HG02623 (cell line): ENCODE measurements around the gene PDE4D.
"Not testable (repeated sequence)": the region's sequence is repeated elsewhere in the genome, so short reads cannot be mapped to it uniquely, and the experiment has no call there.

Experiments
- ATAC-seq: cut with Tn5 transposase; IDR thresholded peaks from one replicate; pipeline ENCODE4 v1.9.1; 2021; ENCODE audit warnings: moderate library complexity; ENCODE audit not compliant: unreplicated experiment

The PDE4D gene

GRCh38 chr5:58968350-58968749, 925.2 kb downstream of the PDE4D start:
- ATAC-seq: no peak

DNA sequence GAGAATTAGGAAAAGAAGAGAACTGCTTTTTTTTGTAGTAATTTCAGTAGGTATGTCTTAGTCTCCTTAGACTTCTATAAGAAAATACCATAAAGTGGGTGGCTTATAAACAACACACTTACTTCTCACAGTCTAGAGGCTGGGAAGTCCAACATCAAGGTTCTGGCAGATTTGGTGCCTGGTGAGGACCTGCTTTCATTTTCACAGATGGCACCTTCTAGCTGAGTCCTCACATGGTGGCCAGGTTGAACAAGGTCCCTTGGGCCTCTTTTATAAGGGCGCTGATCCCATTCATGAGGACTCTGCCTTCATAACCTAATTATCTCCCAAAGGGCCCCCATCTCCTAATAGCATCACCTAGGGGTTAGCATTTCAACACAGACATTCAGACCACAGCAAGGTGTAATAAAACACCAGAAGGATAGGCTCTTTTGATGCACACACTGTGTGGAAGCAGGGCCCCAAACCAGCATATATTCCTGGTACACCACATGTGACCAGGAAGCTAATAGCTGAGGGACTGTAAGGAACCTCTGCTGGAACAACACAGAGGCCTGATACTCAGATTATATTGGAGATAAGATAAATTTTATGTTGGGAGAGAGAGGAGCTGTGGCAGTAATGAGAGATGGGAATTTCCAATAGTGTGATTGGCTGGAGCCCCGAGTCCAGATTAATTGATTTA, 925.8 kb downstream of the PDE4D start:
- ATAC-seq: no peak

DNA sequence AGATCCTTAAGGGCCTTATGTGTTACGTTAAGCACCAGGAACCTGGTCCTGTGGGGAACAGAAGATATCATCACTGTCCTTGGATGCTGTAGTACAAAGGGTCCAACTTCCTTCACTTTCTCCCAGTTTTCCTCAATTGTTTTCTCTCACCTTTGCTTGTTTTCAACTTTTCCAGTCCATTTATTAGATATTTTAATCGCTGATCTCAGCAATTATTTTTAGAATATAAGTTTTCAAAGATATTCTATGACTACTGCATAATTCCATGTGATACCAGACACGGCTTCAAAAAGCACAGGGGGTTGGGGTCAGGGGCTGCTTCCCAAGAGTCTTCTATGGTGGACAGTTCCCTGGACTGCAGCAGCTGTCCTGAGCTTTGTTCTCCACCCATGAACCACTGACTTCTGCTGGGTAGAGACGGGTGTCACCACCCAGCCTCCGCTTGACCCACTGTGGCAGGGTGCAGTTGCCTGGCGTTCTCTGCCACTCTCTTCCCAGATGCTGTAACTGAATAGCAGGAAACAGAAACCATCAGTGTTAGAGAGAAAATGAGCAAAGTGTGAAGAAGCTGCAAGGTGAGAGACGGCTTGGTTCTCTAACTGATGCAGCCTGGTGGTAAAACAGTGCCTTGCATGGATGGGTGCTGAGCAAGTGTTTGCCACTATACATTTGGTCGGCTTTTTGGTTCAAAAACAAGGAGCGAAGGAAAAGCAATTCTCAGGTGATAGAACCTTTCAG, 927.7 kb downstream of the PDE4D start:
- ATAC-seq: no peak

DNA sequence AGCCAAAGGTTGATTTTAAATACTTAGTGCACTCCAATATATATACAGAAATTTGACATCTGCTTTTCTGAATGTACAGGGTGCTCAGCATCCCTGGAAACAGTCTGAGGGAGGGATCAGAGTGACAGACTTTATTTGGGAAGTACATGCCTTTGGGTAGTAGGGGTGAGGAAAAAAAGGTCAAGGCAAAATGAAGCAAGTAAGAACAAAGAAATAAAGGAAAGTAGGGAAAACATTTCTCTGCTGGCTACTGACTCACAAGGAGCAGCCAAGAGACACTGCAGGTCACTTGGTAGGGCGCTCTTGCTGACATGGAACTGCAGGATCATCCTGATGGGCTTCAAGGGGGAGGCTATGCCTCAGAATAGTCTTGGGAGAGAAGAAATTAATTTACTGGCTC, 929.7 kb downstream of the PDE4D start:
- ATAC-seq: no peak

DNA sequence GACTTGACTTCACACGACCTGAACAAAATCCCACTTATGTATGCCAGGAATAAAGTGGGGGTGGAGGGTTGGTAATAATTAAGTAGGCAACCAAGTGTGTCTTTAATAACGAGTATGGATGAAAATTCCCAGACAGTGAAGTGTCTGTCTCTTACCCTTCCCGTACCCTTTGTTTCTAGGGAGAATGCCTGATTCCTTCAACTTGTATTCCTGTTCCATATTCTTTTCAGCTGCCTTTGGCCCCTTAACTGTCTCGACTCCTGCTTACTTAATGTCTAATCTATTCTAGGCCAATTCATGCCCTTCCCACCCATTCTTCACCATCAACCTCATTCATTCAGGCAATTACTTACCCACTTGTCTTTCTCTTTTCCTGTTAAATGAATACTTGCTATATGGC, 930.2 kb downstream of the PDE4D start:
- no peak for ATAC-seq

GRCh38 chr5:58961631-58962280, 931.8 kb downstream of the PDE4D start:
- ATAC-seq: no peak

DNA sequence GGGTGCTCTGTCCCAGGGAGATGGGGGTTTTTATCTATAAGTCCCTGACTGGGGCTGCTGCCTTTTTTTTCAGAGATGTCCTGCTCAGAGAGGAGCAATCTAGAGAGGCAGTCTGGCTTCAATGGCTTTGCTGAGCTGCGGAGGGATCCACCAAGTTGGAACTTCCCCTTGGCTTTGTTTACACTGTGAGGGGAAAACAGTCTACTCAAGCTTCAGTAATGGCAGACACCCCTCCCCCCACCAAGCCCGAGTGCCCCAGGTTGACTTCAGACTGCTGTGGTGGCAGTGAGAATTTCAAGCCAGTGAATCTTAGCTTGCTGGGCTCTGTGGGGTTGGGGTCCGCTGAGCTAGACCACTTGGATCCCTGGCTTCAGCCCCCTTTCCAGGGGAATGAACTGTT, 934.8 kb downstream of the PDE4D start:
- no peak for ATAC-seq

DNA sequence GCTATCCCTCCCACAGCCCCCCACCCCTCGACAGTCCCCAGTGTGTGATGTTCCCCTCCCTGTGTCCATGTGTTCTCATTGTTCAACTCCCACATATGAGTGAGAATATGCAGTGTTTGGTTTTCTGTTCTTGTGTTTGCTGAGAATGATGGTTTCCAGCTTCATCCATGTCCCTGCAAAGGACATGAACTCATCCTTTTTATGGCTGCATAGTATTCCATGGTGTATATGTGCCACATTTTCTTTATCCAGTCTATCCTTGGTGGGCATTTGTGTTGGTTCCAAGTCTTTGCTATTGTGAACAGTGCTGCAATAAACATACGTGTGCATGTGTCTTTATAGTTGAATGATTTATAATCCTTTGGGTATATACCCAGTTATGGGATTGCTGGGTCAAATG, 940.3 kb downstream of the PDE4D start:
- not testable (repeated sequence) for ATAC-seq

DNA sequence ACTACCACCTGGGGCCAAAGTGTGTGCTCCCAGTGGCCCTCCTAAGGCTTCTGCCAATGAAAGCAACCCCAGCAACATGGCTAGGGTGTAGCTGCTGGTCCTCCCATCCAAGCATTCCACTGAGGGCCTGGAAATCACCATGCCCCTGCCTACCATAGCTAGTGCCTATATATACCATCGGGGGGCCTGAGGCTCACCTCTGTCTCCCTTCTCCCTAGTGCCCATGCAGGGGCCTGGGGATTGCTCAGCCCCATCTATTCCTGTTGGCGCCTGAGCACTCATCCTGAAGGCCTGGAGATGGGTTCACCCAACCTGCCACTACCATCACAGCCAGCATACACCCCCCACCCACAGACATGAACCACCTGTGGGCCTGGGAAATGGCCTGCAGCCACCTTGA, 943.3 kb downstream of the PDE4D start:
- ATAC-seq: no peak

DNA sequence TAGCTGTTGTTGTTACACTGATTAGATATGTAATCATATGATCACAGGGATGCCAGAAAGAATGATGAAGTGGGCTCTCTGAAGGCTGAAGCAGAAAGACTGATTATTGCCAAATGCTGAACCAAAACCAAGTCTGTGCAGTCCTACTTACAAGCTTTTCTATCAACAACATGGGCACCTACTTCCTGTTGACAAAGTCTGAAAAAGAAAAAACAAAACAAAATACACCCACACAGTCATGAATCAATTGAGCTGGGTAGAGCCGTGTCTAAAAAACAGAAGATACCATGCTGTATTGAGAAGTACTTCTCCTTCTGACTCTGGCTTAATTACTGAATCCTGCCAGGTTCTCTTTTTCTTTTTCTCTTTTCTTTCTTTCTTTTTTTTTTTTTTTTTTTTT, 947.3 kb downstream of the PDE4D start:
- ATAC-seq: no peak

GRCh38 chr5:58944221-58944620, 949.3 kb downstream of the PDE4D start:
- no peak for ATAC-seq

DNA sequence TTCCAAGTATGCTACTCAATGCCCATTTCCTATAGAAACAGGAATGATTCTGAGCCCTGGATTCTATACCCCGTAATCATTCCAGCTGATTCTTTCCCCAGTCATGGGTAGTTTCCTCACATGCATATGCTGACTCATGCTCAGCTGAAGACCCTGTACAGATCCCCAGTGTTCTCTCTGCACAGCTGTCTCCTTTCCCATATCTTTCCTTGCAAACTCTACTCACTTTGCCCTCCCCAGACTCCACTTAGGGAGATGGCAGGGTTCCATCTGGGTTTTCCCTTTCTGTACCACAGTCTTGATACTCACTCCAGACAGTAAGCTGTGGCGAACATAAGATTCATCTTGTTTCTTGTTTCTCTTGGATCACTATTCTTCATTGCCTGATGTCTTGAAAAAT, 953.1 kb downstream of the PDE4D start:
- no peak for ATAC-seq

DNA sequence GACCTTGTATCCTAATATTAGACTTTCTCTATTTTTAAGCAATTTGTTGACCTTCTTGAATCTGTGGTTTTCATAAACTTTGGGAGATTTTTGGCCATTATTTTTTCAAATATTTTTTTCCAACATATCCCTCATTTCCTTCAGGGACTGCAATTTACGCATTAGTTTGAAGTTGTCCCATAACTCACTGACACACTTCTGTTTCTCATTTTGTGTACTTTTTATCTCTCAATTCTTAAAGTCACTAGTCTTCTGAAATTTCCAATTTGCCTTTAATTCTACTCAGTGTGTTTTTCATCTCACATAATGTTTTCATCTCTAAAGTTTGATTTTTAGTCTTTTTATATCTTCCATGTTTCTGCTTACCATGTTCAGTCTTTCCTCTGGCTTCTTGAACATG, 953.9 kb downstream of the PDE4D start:
- no peak for ATAC-seq

DNA sequence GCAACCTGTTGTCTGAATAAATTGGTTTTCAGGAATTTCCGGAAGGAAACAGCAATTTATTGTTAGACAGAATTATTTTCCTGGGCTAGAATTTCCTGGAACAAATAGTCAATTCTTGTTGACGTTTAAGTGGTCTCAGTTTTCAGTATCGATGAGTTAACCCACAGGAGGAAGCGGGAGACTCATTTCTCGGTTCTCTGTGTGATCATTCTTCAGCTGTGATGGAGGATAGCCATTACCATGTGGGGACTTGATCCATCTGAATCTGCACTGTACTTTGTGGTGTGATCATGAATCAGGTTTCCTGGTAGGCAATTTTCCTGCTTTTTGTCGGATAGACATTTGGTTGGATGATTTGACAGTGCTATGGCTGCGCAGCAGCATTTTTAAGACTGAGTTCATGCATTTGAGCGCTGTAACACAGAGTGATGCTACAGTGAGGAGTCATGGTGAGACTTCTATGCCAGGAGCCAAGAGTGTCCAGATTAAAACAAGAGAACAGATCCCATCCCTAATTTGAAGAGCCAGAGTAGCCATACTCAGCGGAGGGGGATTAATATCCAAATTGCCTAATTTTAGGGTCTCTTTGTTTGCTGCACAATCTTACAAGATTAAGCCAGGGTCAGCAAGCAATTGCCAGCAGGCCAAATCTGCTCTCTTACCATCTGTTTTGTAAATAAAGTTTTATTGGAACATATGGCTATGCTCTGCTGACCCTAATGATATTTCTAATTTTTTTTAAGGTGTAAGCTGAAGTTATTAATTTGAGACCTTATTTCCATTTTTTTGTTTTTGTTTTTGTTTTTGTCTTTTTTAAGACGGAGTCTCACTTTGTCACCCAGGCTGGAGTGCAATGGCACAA, 954.7 kb downstream of the PDE4D start:
- no peak for ATAC-seq

DNA sequence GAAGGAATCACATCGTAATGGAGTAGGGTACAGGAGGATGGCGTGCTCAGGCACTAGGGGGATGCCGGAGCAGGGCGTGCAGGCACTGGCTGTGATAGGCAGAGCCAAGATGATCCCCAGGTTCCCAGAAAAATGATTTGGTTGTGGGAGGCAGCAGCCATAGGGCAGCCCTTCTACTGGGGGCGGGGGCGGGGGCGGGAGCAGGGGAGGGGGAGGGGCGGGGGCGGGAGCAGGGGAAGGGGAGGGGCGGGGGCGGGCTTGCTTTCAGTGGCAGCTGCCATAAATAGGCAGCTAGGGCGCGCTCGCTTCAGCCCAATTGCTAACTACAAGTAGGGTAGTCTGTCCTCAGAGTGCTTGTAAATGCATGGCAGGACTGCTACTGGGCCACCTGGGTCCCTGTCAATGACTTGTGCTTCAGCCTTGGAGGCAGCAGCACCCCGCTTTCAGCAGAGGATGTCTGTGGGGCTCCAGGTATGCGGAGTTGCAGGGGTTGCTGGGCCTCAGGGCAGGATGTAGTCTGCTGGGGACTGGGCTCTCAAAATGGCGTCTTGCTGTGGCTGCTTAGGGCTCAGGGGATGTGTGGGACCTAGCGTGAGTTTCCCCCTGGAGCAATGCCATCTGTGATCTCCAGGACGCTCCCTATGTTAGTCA, 956.4 kb downstream of the PDE4D start:
- ATAC-seq: no peak

DNA sequence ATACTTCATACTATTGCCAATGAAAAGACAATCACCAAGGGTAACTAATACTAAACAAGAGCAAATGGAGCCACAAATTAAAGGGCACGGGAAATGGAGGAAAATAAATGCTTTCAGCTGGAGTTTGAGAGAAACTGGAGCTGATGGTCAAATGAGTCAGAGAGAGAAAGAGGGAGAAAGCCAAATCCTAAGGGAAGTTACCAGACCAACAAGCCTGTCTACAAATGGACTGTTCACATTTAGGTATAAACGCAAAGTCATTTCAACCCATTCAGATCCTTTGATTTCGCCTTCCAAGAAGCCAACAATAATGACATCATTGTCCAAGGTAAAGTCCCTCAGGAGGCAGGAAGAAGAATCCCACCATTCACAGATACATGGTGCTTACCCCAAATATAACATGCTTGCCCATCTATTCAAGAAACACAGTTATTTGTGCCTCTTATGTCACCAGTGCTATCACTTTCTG, 958.9 kb downstream of the PDE4D start:
- no peak for ATAC-seq

GRCh38 chr5:58933891-58934628, 959.5 kb downstream of the PDE4D start:
- no peak for ATAC-seq

DNA sequence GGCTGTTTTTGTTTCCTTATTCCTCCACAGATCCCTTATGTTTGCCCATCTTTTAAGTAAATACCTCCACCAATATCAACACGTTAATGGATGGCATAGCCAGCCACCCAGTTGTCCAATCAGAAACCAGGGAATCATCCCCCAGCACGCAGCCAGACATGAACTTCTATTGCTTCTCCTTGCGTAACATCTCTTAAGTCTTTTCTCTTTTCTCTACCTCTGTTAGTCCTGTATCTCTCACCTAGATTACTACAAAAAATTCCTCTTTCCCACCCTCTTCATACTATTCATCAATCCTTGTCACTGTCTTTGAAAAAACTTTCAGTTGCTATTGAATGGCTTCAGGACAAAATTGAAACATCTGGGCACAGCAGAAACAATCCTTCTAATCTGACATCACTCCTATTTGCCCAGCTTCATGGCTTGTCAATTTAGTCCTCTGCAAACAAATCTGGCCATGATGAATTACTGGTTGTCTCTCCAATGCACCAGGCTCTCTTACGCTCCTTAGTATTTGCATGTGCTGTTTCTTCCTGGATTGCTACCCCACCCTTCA, 961.4 kb downstream of the PDE4D start:
- no peak for ATAC-seq

GRCh38 chr5:58930520-58930919, 963.0 kb downstream of the PDE4D start:
- no peak for ATAC-seq

- ATAC-seq: no peak
Observed at GRCh38 chr5:58929726-58930125, 963.8 kb downstream of the PDE4D start.
